ENCODE results near the gene SLC22A23. TPM values are rescaled to one million over a fixed set of nuclear protein-coding genes. Genes with fewer than 3 reads are reported as not detected.
A peak's percentile ranks its signal among the peaks of the same experiment; 100 is the strongest.

The SLC22A23 gene
- total and polyA plus RNA-seq, 5 donors from 2014 or later = 0.24 to 6.3 (median 0.71) TPM

DNA sequence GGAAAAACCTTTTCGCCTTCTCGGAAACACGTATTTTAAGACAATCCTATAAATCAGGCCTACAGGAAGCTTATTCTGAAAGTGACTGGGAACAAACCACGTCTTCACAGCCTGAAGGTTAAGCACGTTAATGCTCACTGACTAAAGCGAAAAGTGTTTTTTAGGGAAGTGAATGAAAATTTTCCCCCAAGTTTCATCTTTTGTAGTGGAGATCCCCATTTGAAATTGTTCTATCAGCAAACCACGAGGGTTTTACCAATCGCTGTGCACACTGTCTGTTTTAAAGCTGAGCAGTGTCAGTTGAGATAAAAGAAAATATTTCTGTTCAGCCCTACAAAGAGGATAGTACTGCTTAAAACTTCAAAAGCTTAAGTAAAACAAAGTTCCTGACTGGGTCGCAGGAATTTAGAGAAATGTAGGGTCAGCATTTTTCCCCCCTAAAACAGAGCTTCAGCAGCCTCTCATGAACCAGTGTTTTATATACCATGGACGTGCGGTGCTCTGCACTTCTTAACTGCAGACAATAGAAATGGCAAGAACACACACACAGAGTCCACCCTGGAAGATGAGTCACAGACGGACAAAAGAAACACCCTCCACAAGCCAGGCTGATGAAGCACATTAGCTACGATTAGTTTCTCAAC lies 34.9 kb downstream of the SLC22A23 start:
- Histone ChIP-seq H3K4me3 (ENCODE audit: low read depth, low read length) (no peak overlapping the region), H3K27me3 (ENCODE audit: control insufficient read depth, insufficient read depth, low read length) (peaks cover 3% of the 10 kb centered on the region), H3K36me3 (ENCODE audit: control insufficient read depth, insufficient read depth, low read length) (no peaks in the 10 kb centered on the region), H3K27ac (ENCODE audit: insufficient read depth, low read length, poor library complexity, severe bottlenecking) (no peak overlapping the region), H3K9me3 (ENCODE audit: control insufficient read depth in 2 of 2, low read length in 2 of 2) (no peaks in the 10 kb centered on the region), H3K4me1 (ENCODE audit: control insufficient read depth, insufficient read depth, low read length, poor library complexity, severe bottlenecking) (no peaks in the 10 kb centered on the region)
- no peak overlapping the region for H3K27ac Mint-ChIP-seq
- ATAC-seq (ENCODE audit: low read depth in 2 of 2) (no peak), DNase-seq (no peak)
- peaks cover 16% of the 10 kb centered on the region for H3K27me3 Mint-ChIP-seq
- peaks cover 0 to 3% (median 0%) of the 10 kb centered on the region in 4 donors for H3K4me1 Mint-ChIP-seq
- no peak overlapping the region for H3K4me3 Mint-ChIP-seq
- H3K36me3 Mint-ChIP-seq = no peaks in the 10 kb centered on the region
- H3K9me3 Mint-ChIP-seq = no peaks in the 10 kb centered on the region

DNA sequence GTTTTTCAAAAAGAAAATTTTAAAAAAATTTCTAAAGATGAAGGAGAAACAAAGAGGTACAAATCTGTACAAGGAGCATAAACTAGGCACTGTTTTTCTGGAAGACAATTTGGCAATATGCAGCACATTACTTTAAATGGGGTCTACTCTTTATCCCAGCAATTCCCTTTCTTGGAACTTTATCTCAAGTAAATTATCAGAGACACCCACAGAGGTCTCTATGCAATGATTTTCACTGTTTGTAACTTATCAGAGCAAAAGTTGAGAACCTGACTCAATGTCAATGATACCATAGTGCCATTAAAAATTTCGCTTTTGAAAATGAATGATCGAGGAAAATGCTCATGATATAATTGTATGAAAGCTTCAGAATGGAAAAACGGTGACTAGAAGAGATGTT lies 35.7 kb downstream of the SLC22A23 start:
- Mint-ChIP-seq H3K9me3 (no peaks in the 10 kb centered on the region), H3K36me3 (no peaks in the 10 kb centered on the region), H3K27me3 (peaks cover 24% of the 10 kb centered on the region), H3K4me3 (no peak overlapping the region), H3K27ac (no peak overlapping the region), H3K4me1 (peaks cover 0 to 3% (median 0%) of the 10 kb centered on the region in 4 donors)
- no peak for DNase-seq
- ATAC-seq (ENCODE audit: low read depth in 2 of 2) = no peak
- H3K27me3 ChIP-seq (ENCODE audit: control insufficient read depth, insufficient read depth, low read length) = peaks cover 3% of the 10 kb centered on the region
- no peak overlapping the region for H3K27ac ChIP-seq (ENCODE audit: insufficient read depth, low read length, poor library complexity, severe bottlenecking)
- H3K4me3 ChIP-seq (ENCODE audit: low read depth, low read length) = no peak overlapping the region
- no peaks in the 10 kb centered on the region for H3K9me3 ChIP-seq (ENCODE audit: control insufficient read depth in 2 of 2, low read length in 2 of 2)
- H3K36me3 ChIP-seq (ENCODE audit: control insufficient read depth, insufficient read depth, low read length) = no peaks in the 10 kb centered on the region
- no peaks in the 10 kb centered on the region for H3K4me1 ChIP-seq (ENCODE audit: control insufficient read depth, insufficient read depth, low read length, poor library complexity, severe bottlenecking)

DNA sequence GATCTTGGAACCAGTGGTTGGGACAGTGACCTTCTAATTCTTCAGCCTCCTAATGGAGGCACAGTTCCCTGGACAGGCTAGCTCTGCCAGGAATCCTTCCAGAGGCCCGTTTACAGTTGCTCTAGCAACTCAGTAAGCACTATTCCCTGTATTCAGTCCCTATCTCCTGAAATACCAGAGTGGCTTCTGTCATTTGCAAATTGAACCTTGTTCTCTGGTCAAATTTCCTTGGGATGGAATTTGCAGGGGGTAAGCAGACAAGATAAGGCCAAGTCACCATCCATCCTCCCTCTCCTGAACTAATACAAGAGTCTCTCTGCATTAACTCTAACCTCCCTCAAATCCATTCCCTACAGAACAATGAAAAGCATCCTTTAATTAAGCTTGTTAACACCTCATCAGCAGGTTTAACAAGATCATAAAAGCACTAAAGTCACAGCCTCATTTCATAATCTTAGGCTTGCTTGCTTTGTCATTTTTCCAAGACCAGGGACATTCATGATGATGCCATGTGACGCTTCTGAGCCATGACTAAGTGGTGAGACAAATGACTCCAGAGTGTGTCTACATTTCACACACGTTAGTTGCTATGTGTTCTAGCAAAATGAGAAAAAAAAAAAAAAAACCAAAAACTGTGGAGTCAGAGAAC lies 37.1 kb downstream of the SLC22A23 start:
- no peak overlapping the region for H3K27ac ChIP-seq (ENCODE audit: insufficient read depth, low read length, poor library complexity, severe bottlenecking)
- no peaks in the 10 kb centered on the region for H3K9me3 ChIP-seq (ENCODE audit: control insufficient read depth in 2 of 2, low read length in 2 of 2)
- no peak for DNase-seq
- no peak overlapping the region for H3K27ac Mint-ChIP-seq
- no peaks in the 10 kb centered on the region for H3K9me3 Mint-ChIP-seq
- peaks cover 24% of the 10 kb centered on the region for H3K27me3 Mint-ChIP-seq
- H3K36me3 ChIP-seq (ENCODE audit: control insufficient read depth, insufficient read depth, low read length) = no peaks in the 10 kb centered on the region
- no peak for ATAC-seq (ENCODE audit: low read depth in 2 of 2)
- H3K4me3 Mint-ChIP-seq = no peak overlapping the region
- no peaks in the 10 kb centered on the region for H3K36me3 Mint-ChIP-seq
- no peak overlapping the region for H3K4me3 ChIP-seq (ENCODE audit: low read depth, low read length)
- H3K4me1 Mint-ChIP-seq = peaks cover 0 to 12% (median 1%) of the 10 kb centered on the region in 4 donors
- no peaks in the 10 kb centered on the region for H3K4me1 ChIP-seq (ENCODE audit: control insufficient read depth, insufficient read depth, low read length, poor library complexity, severe bottlenecking)
- peaks cover 3% of the 10 kb centered on the region for H3K27me3 ChIP-seq (ENCODE audit: control insufficient read depth, insufficient read depth, low read length)

DNA sequence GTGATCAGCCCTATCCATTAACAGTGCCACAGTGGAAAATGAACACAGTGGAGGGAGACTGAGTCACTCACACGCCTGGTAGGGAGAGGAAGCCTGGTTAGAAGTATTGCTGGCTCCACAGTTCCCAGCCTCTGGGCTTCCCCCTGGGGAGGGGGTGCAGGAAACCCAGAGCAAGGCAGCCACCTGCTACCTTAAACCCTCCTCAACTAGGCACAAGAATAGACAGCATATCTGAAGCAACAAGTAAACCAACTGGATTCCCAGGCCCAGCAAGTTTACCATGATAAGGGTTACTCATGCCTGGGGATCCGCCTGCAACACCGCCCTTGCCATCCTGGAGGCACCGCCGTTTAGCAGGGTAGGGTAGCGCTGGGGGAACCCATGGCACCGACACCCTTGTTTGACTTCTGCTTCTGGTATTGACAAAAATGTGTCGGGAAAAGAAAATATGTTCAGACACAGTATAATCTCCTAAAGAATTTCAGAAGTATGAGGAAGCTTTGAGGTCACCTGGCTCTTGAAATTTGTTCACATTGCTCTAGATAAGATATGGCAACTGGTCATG lies 38.3 kb downstream of the SLC22A23 start:
- no peak overlapping the region for H3K4me3 ChIP-seq (ENCODE audit: low read depth, low read length)
- no peaks in the 10 kb centered on the region for H3K9me3 Mint-ChIP-seq

DNA sequence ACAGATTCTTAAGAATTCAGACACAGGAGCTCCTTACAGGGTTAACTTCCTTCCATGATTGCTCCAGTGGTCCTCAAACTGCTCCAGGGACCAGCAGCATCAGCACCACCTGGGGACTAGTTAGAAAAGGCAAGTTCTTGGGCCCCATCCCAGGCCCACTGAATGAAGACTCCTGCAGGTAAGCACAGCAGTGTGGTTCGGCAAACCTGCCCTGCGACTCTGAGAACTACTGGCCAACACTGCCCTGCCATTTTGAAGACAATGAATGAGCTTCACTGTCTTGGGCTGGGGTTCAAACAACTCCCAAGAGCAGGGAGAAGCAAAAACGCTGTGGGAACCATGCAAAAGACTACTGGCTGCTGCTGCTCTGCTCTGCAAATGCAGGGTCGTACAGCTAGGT lies 39.4 kb downstream of the SLC22A23 start:
- ATAC-seq (ENCODE audit: low read depth in 2 of 2) = no peak

More for the DNA sequence above, 38.3 kb downstream of the SLC22A23 start:
- Mint-ChIP-seq H3K36me3 (no peaks in the 10 kb centered on the region), H3K27me3 (peaks cover 24% of the 10 kb centered on the region), H3K4me3 (no peak overlapping the region), H3K4me1 (peaks cover 0 to 15% (median 2%) of the 10 kb centered on the region in 4 donors), H3K27ac (no peak overlapping the region)
- no peak overlapping the region for H3K27ac ChIP-seq (ENCODE audit: insufficient read depth, low read length, poor library complexity, severe bottlenecking)
- no peaks in the 10 kb centered on the region for H3K9me3 ChIP-seq (ENCODE audit: control insufficient read depth in 2 of 2, low read length in 2 of 2)
- DNase-seq (no peak), ATAC-seq (ENCODE audit: low read depth in 2 of 2) (no peak)
- no peaks in the 10 kb centered on the region for H3K4me1 ChIP-seq (ENCODE audit: control insufficient read depth, insufficient read depth, low read length, poor library complexity, severe bottlenecking)
- H3K27me3 ChIP-seq (ENCODE audit: control insufficient read depth, insufficient read depth, low read length) = peaks cover 2% of the 10 kb centered on the region
- H3K36me3 ChIP-seq (ENCODE audit: control insufficient read depth, insufficient read depth, low read length) = no peaks in the 10 kb centered on the region

DNA sequence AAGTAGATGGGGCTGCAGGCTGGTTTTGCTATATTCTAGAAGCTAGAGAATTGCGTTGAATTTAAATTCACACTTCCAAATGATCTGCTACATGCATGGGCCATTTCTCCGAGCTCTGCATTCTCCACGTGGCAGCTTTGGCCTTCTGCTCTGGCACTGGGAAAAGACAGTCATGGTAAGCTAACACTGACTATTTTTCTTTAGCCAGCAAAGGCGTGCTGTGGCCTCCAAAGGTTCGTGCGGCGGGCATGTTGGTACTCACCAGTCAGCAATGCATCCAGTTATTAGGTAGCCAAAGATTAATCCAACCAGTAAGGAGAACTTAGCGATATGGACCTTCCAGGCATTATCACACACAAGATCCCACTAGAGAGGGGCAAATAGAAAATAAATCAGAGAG lies 41.4 kb downstream of the SLC22A23 start:
- no peaks in the 10 kb centered on the region for H3K27me3 ChIP-seq (ENCODE audit: control insufficient read depth, insufficient read depth, low read length)
- no peak overlapping the region for H3K27ac ChIP-seq (ENCODE audit: insufficient read depth, low read length, poor library complexity, severe bottlenecking)
- H3K4me3 ChIP-seq (ENCODE audit: low read depth, low read length) = no peak overlapping the region
- no peak for ATAC-seq (ENCODE audit: low read depth in 2 of 2)
- H3K36me3 ChIP-seq (ENCODE audit: control insufficient read depth, insufficient read depth, low read length) = no peaks in the 10 kb centered on the region
- H3K4me1 ChIP-seq (ENCODE audit: control insufficient read depth, insufficient read depth, low read length, poor library complexity, severe bottlenecking) = no peaks in the 10 kb centered on the region
- Mint-ChIP-seq H3K27me3 (peaks cover 15% of the 10 kb centered on the region), H3K4me3 (no peak overlapping the region), H3K4me1 (peaks cover 0 to 19% (median 6%) of the 10 kb centered on the region in 4 donors), H3K36me3 (no peaks in the 10 kb centered on the region), H3K27ac (no peak overlapping the region), H3K9me3 (no peaks in the 10 kb centered on the region)
- no peaks in the 10 kb centered on the region for H3K9me3 ChIP-seq (ENCODE audit: control insufficient read depth in 2 of 2, low read length in 2 of 2)
- no peak for DNase-seq

More for the DNA sequence above, 39.4 kb downstream of the SLC22A23 start:
- Mint-ChIP-seq H3K36me3 (no peaks in the 10 kb centered on the region), H3K4me3 (no peak overlapping the region), H3K27me3 (peaks cover 17% of the 10 kb centered on the region), H3K9me3 (no peaks in the 10 kb centered on the region), H3K27ac (no peak overlapping the region), H3K4me1 (peaks cover 0 to 14% (median 2%) of the 10 kb centered on the region in 4 donors)
- H3K27ac ChIP-seq (ENCODE audit: insufficient read depth, low read length, poor library complexity, severe bottlenecking) = no peak overlapping the region
- peaks cover 2% of the 10 kb centered on the region for H3K27me3 ChIP-seq (ENCODE audit: control insufficient read depth, insufficient read depth, low read length)
- H3K36me3 ChIP-seq (ENCODE audit: control insufficient read depth, insufficient read depth, low read length) = no peaks in the 10 kb centered on the region
- H3K4me1 ChIP-seq (ENCODE audit: control insufficient read depth, insufficient read depth, low read length, poor library complexity, severe bottlenecking) = no peaks in the 10 kb centered on the region
- H3K4me3 ChIP-seq (ENCODE audit: low read depth, low read length) = no peak overlapping the region
- H3K9me3 ChIP-seq (ENCODE audit: control insufficient read depth in 2 of 2, low read length in 2 of 2) = no peaks in the 10 kb centered on the region
- DNase-seq = no peak

DNA sequence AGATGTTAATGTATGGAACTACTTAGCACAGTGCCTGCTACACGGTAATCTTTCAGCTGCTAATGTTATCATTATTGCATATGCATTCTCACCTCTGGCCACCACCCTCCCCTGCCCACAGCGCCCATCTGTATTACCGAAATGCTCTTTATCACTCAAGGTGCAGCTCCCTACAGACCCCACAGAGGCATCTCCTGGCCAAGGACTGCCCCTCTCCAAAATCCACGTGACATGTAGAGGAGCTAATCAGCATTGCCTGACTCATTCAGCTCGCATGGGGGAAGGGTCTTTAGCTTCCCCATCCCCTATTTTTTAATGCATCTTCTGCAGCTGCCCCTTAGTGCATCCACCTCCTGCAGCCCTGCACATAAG lies 41.8 kb downstream of the SLC22A23 start:
- ATAC-seq (ENCODE audit: low read depth in 2 of 2) = no peak
- Histone ChIP-seq H3K4me3 (ENCODE audit: low read depth, low read length) (no peak overlapping the region), H3K36me3 (ENCODE audit: control insufficient read depth, insufficient read depth, low read length) (no peaks in the 10 kb centered on the region), H3K9me3 (ENCODE audit: control insufficient read depth in 2 of 2, low read length in 2 of 2) (no peaks in the 10 kb centered on the region), H3K27me3 (ENCODE audit: control insufficient read depth, insufficient read depth, low read length) (no peaks in the 10 kb centered on the region), H3K27ac (ENCODE audit: insufficient read depth, low read length, poor library complexity, severe bottlenecking) (no peak overlapping the region), H3K4me1 (ENCODE audit: control insufficient read depth, insufficient read depth, low read length, poor library complexity, severe bottlenecking) (no peaks in the 10 kb centered on the region)
- Mint-ChIP-seq H3K9me3 (no peaks in the 10 kb centered on the region), H3K27me3 (peaks cover 15% of the 10 kb centered on the region), H3K4me1 (peaks cover 0 to 19% (median 6%) of the 10 kb centered on the region in 4 donors), H3K36me3 (no peaks in the 10 kb centered on the region), H3K4me3 (no peak overlapping the region), H3K27ac (peak overlapping the region in 1 of 3 donors; percentile 35)
- DNase-seq = no peak
